CD4-positive, alpha-beta memory T cell (primary cell): ENCODE results near the gene AKAIN1. TPM values are rescaled to one million over a fixed set of nuclear protein-coding genes. Genes with fewer than 3 reads are reported as not detected.

Experiments
- CTCF ChIA-PET: fragments of 350-600 bp; sonication (Branson Sonifier 250); formaldehyde crosslinking; loops from one replicate; lab custom pipeline; 2021; ENCODE audit warnings: inconsistent platforms; ENCODE audit not compliant: partially characterized antibody; lab: Charles Lee
- POLR2A ChIA-PET: fragments of 350-600 bp; sonication (Branson Sonifier 250); formaldehyde crosslinking; loops from one replicate; lab custom pipeline; 2021; ENCODE audit not compliant: partially characterized antibody; lab: Charles Lee
- DNase-seq, 5 donors: peaks; one replicate each; pipeline versions ENCODE4 v3.0.0 to v3.0.0-alpha.2; 2020 to 2022; ENCODE audit warnings: mixed read lengths in 1 of 5
- H3K27ac ChIP-seq: one replicate; pipeline ENCODE4 v1.7.0; 2013; ENCODE audit warnings: low read depth, low read length
- H3K27me3 ChIP-seq: 2 replicates; pipeline ENCODE4 v1.7.0; 2013; ENCODE audit warnings: mild to moderate bottlenecking, low read length, moderate library complexity; ENCODE audit not compliant: insufficient read depth
- H3K36me3 ChIP-seq: 2 replicates; pipeline ENCODE4 v1.7.0; 2013; ENCODE audit warnings: mild to moderate bottlenecking, low read length, moderate library complexity; ENCODE audit not compliant: insufficient read depth
- H3K4me1 ChIP-seq: 2 replicates; pipeline ENCODE4 v1.7.0; 2013; ENCODE audit warnings: mild to moderate bottlenecking, low read length, moderate library complexity; ENCODE audit not compliant: insufficient read depth
- H3K4me3 ChIP-seq, 2 donors: one replicate each; pipeline ENCODE4 v1.7.0; 2013; ENCODE audit warnings: low read length in 2 of 2, mild to moderate bottlenecking in 1 of 2
- H3K9me3 ChIP-seq, 2 donors: one replicate each; pipeline ENCODE4 v1.7.0; 2013; ENCODE audit warnings: low read length in 2 of 2, control low read depth in 1 of 2; ENCODE audit not compliant: control insufficient read depth in 1 of 2
- H3K27ac Mint-ChIP-seq, 7 donors: one replicate each; pipeline ENCODE4 v1.8.0; 2020 to 2021; ENCODE audit warnings: mixed read lengths in 7 of 7, mild to moderate bottlenecking in 6 of 7, inconsistent platforms in 3 of 7, moderate library complexity in 3 of 7
- H3K27me3 Mint-ChIP-seq, 2 donors: one replicate each; pipeline ENCODE4 v1.8.0; 2020 to 2021; ENCODE audit warnings: mixed read lengths in 2 of 2
- H3K36me3 Mint-ChIP-seq, 2 donors: one replicate each; pipeline ENCODE4 v1.8.0; 2020 to 2021; ENCODE audit warnings: mixed read lengths in 2 of 2, inconsistent platforms in 1 of 2, mild to moderate bottlenecking in 1 of 2
- H3K4me1 Mint-ChIP-seq, 4 donors: one replicate each; pipeline ENCODE4 v1.8.0; 2020 to 2021; ENCODE audit warnings: mixed read lengths in 4 of 4, mild to moderate bottlenecking in 1 of 4
- H3K4me3 Mint-ChIP-seq, 8 donors: one replicate each; pipeline ENCODE4 v1.8.0; 2020 to 2021; ENCODE audit warnings: mixed read lengths in 8 of 8, mild to moderate bottlenecking in 7 of 8, moderate library complexity in 6 of 8, inconsistent platforms in 3 of 8
- H3K9me3 Mint-ChIP-seq, 8 donors: one replicate each; pipeline ENCODE4 v1.8.0; 2020 to 2021; ENCODE audit warnings: mixed read lengths in 8 of 8, mild to moderate bottlenecking in 5 of 8, inconsistent platforms in 3 of 8, moderate library complexity in 1 of 8
- intact Hi-C: fragments of 100-400 bp; cut with micrococcal nuclease; formaldehyde crosslinking; loops from one replicate; pipeline ENCODE4 v1.15.1; 2023
- polyA plus RNA-seq, 2 donors: library from polyadenylated mRNA; unstranded; fragments of 300-500 nt; fragmentation: Illumina TruSeq; gene quantifications; one replicate each; pipeline ENCODE4 v1.2.3, GENCODE V29; 2021
- total RNA-seq, 2 experiments: library from RNA; stranded (reverse); gene quantifications; one replicate each; pipeline ENCODE4 v1.2.3, GENCODE V29; 2021

AKAIN1 gene
- total and polyA plus RNA-seq, 4 experiments from 2014 or later: not detected

DNA sequence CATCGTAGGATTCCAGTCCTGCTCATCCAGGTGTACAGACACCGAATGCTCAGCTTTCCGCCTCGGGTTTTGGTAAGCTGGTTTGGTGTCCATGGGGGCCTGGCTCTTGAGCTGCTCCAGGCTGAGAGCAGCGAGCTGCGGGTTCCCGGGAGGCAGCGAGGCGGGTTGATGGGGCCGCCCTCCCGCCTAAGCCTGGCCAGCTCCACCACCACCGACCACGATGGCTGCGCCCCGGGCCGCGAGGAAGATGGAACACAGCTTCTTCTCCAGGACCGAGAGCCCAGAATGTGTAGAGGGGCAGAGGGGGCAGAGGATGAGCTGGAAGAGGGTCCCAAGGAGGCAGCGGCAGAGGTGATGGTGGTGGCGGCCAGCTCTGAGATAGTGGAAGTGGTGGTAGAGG, 64.1 kb downstream of the AKAIN1 start:
- Mint-ChIP-seq H3K27me3 (no peaks in the 10 kb centered on the region), H3K4me3 (no peak overlapping the region), H3K9me3 (no peaks in the 10 kb centered on the region), H3K36me3 (no peaks in the 10 kb centered on the region), H3K4me1 (no peaks in the 10 kb centered on the region), H3K27ac (no peak overlapping the region)
- intact Hi-C loops: no loop called here
- no peaks in the 10 kb centered on the region for H3K9me3 ChIP-seq
- no peaks in the 10 kb centered on the region for H3K4me1 ChIP-seq
- POLR2A ChIA-PET: no interaction called here
- H3K27me3 ChIP-seq: no peaks in the 10 kb centered on the region
- H3K4me3 ChIP-seq: no peak overlapping the region
- no peak for DNase-seq
- CTCF ChIA-PET: no interaction called here
- no peak overlapping the region for H3K27ac ChIP-seq
- H3K36me3 ChIP-seq: no peaks in the 10 kb centered on the region

DNA sequence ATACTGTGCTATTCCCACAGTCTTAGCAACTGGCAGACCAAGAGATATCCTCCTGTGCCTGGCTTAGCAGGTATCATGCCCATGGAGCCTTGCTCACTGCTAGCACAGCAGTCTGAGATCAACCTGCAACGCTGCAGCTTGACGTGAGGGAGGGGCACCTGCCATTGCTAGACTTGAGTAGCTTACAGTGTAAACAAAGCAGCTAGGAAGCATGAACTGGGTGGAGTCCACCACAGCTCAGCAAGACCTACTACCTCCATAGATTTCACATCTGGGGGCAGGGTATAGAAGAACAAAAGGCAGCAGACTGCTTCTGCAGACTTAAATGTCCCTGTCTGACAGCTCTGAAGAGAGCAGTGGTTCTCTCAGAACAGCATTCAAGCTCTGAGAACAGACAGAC, 74.8 kb downstream of the AKAIN1 start:
- CTCF ChIA-PET: no interaction called here
- intact Hi-C loops: no loop called here
- Mint-ChIP-seq H3K9me3 (peaks cover 4 to 59% (median 38%) of the 10 kb centered on the region in 8 donors), H3K4me3 (peak overlapping the region in 1 of 8 donors; percentile 24), H3K4me1 (peaks cover 0 to 5% (median 0%) of the 10 kb centered on the region in 4 donors), H3K27ac (no peak overlapping the region), H3K36me3 (peaks cover 0 to 5% of the 10 kb centered on the region in 2 donors), H3K27me3 (peaks cover 2 to 7% of the 10 kb centered on the region in 2 donors)
- Histone ChIP-seq H3K4me3 (no peak overlapping the region), H3K27me3 (no peaks in the 10 kb centered on the region), H3K36me3 (no peaks in the 10 kb centered on the region), H3K9me3 (peaks cover 0 to 8% of the 10 kb centered on the region in 2 donors), H3K27ac (no peak overlapping the region), H3K4me1 (no peaks in the 10 kb centered on the region)
- POLR2A ChIA-PET: no interaction called here
- peak in 1 of 5 donors; percentile 1 for DNase-seq

DNA sequence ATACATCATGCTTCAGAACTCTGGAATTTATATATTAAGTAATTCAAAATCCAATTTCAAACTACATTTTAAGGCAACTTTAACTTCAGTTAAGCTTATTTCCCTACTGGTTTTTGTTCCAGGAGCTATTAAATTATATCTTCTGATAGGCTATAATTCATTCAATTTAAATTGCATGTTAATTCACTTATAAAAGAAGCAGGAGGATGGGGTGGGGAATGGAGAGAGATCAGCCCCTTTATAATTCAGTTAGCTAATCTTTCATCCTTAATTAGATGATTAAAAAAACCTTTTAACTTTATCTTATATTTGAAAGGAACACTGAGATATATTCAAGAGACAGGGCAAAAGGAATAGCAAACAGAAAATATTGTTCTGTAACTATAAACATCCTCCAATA, 86.8 kb downstream of the AKAIN1 start:
- Histone ChIP-seq H3K27me3 (no peaks in the 10 kb centered on the region), H3K36me3 (no peaks in the 10 kb centered on the region), H3K9me3 (no peaks in the 10 kb centered on the region), H3K27ac (no peak overlapping the region), H3K4me3 (no peak overlapping the region), H3K4me1 (no peaks in the 10 kb centered on the region)
- DNase-seq: no peak
- no peaks in the 10 kb centered on the region for H3K4me1 Mint-ChIP-seq
- peaks cover 0 to 10% (median 8%) of the 10 kb centered on the region in 8 donors for H3K9me3 Mint-ChIP-seq
- no peak overlapping the region for H3K4me3 Mint-ChIP-seq
- intact Hi-C loops: no loop called here
- POLR2A ChIA-PET: no interaction called here
- CTCF ChIA-PET: interaction anchor here (1.1 to 2.0 kb wide), 2 partner anchors 9 to 14 kb away, joined by 5 read pairs; no protein-coding TSS in a partner anchor
- H3K36me3 Mint-ChIP-seq: no peaks in the 10 kb centered on the region
- peaks cover 2% of the 10 kb centered on the region in 2 donors for H3K27me3 Mint-ChIP-seq
- no peak overlapping the region for H3K27ac Mint-ChIP-seq

DNA sequence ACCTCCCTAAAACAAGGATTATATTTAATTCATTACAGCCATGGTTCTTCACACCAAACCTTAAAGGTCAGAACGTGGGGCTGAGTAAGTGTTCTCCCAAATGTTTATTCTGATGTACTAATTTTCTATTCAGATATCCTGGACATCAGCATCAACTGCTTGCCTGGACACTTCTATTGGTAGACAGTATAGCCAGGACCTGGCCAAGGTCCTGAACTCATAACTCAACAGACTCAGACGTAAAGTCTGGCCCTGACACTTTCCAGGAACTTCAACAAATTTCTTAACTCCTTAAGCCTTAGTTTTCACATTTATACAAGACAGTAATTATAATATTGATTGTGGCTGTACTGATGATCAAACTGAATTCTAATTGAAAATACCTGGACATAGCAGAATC, 89.1 kb downstream of the AKAIN1 start:
- Mint-ChIP-seq H3K27ac (no peak overlapping the region), H3K9me3 (no peaks in the 10 kb centered on the region), H3K27me3 (peaks cover 2 to 9% of the 10 kb centered on the region in 2 donors), H3K36me3 (no peaks in the 10 kb centered on the region), H3K4me3 (no peak overlapping the region), H3K4me1 (no peaks in the 10 kb centered on the region)
- POLR2A ChIA-PET: no interaction called here
- no peak for DNase-seq
- no peaks in the 10 kb centered on the region for H3K9me3 ChIP-seq
- H3K27ac ChIP-seq: no peak overlapping the region
- intact Hi-C loops: loop anchor here (10.0 kb wide), 1 partner anchor 317 kb away; no protein-coding TSS in a partner anchor
- no peak overlapping the region for H3K4me3 ChIP-seq
- CTCF ChIA-PET: no interaction called here
- no peaks in the 10 kb centered on the region for H3K27me3 ChIP-seq
- no peaks in the 10 kb centered on the region for H3K4me1 ChIP-seq
- no peaks in the 10 kb centered on the region for H3K36me3 ChIP-seq

DNA sequence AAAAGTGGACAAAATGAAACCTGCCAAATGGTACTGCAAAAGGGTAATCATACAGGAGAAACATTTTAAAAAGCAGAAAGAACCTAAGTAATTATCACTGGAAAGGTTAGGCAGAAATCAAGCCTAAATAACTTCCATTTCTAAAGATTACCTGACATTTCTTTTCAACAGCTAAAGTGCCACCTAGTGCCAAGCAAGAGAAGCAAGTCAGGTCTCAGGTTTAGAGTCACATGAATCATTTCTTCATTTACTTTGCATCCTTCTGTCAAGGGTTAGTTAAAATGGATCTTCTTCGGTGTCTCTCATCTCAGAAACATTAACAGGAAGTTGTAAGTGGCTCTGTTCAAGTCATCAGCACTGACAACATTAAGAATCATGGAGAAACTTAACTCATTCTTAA, 90.3 kb downstream of the AKAIN1 start:
- Histone ChIP-seq H3K4me3 (no peak overlapping the region), H3K27ac (no peak overlapping the region), H3K27me3 (no peaks in the 10 kb centered on the region), H3K36me3 (no peaks in the 10 kb centered on the region), H3K9me3 (no peaks in the 10 kb centered on the region), H3K4me1 (no peaks in the 10 kb centered on the region)
- no peak for DNase-seq
- H3K36me3 Mint-ChIP-seq: no peaks in the 10 kb centered on the region
- ChIA-PET POLR2A (no interaction called here), CTCF (no interaction called here)
- H3K4me3 Mint-ChIP-seq: no peak overlapping the region
- peaks cover 2 to 6% of the 10 kb centered on the region in 2 donors for H3K27me3 Mint-ChIP-seq
- no peaks in the 10 kb centered on the region for H3K9me3 Mint-ChIP-seq
- intact Hi-C loops: loop anchor here (10.0 kb wide), 1 partner anchor 318 kb away; no protein-coding TSS in a partner anchor
- no peaks in the 10 kb centered on the region for H3K4me1 Mint-ChIP-seq
- H3K27ac Mint-ChIP-seq: no peak overlapping the region

DNA sequence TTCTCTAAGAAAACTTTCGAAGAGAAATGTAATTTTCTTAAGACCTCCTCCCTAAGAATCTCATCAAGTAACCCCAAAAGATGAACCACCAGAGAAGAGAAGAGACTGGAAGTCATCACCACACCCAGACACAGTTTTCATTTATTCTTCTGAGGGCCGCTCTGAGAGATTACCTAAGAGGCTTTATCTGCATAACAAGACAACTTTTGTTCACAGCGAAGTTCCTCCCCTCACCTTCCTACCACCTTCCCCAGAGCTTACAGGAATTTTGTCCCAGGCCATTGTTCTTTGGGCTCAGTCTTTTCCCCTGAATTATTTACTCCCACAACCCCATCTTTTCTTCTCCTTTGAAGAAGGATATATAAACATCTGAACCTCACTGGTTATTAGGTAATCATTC, 92.8 kb downstream of the AKAIN1 start:
- H3K27ac ChIP-seq: no peak overlapping the region
- no peaks in the 10 kb centered on the region for H3K27me3 ChIP-seq
- Mint-ChIP-seq H3K9me3 (no peaks in the 10 kb centered on the region), H3K27ac (no peak overlapping the region), H3K4me1 (no peaks in the 10 kb centered on the region), H3K27me3 (peaks cover 0 to 12% of the 10 kb centered on the region in 2 donors), H3K36me3 (no peaks in the 10 kb centered on the region), H3K4me3 (no peak overlapping the region)
- CTCF ChIA-PET: no interaction called here
- no peaks in the 10 kb centered on the region for H3K9me3 ChIP-seq
- no peak for DNase-seq
- POLR2A ChIA-PET: no interaction called here
- no peaks in the 10 kb centered on the region for H3K4me1 ChIP-seq
- intact Hi-C loops: loop anchor here (10.0 kb wide), 1 partner anchor 321 kb away; no protein-coding TSS in a partner anchor
- no peak overlapping the region for H3K4me3 ChIP-seq
- H3K36me3 ChIP-seq: no peaks in the 10 kb centered on the region

DNA sequence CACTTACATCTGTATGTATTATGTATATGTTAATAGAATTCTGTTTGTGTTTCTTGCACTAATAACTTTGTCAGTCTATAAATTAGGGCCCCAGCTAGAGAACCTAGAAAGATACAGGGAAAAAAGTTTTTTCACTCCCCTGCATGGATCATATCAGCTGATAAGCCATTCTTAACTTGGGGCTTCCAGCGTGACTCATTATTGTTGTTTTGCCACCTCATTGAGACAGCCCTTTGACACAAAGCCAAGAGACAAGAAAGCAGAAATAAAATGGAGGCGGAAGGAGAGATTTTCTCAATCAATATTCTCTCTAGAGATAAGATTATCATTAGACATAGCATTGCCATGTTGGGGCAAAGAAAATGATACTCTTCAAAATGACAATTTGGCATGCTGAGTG, 93.4 kb downstream of the AKAIN1 start:
- no peaks in the 10 kb centered on the region for H3K4me1 Mint-ChIP-seq
- CTCF ChIA-PET: interaction anchor here (1.4 to 1.5 kb wide), 2 partner anchors 784 to 787 kb away, joined by 3 to 5 read pairs; no protein-coding TSS in a partner anchor
- no peak overlapping the region for H3K27ac Mint-ChIP-seq
- no peaks in the 10 kb centered on the region for H3K9me3 ChIP-seq
- H3K4me1 ChIP-seq: no peaks in the 10 kb centered on the region
- peaks cover 0 to 12% of the 10 kb centered on the region in 2 donors for H3K27me3 Mint-ChIP-seq
- H3K4me3 Mint-ChIP-seq: no peak overlapping the region
- no peak overlapping the region for H3K4me3 ChIP-seq
- H3K36me3 Mint-ChIP-seq: no peaks in the 10 kb centered on the region
- POLR2A ChIA-PET: no interaction called here
- no peaks in the 10 kb centered on the region for H3K36me3 ChIP-seq
- intact Hi-C loops: loop anchor here (10.0 kb wide), 1 partner anchor 321 kb away; no protein-coding TSS in a partner anchor
- no peak for DNase-seq
- H3K27ac ChIP-seq: no peak overlapping the region
- H3K27me3 ChIP-seq: no peaks in the 10 kb centered on the region
- H3K9me3 Mint-ChIP-seq: no peaks in the 10 kb centered on the region
